GM12891 (cell line): Measurements from ENCODE around the gene CTNNA3.

Experiments
- POLR2A ChIP-seq: IDR thresholded peaks from 2 replicates; pipeline ENCODE4 v1.6.1; 2011; ENCODE audit warnings: low read depth, low read length, control low read depth
- POLR2AphosphoS5 ChIP-seq: IDR thresholded peaks from 2 replicates; pipeline ENCODE4 v1.6.1; 2011; ENCODE audit warnings: low read depth, low read length, control low read depth
- SPI1 ChIP-seq: IDR thresholded peaks from 2 replicates; pipeline ENCODE4 v1.6.1; 2011; ENCODE audit warnings: low read depth, low read length, control low read depth
- TAF1 ChIP-seq: IDR thresholded peaks from 2 replicates; pipeline ENCODE4 v1.6.1; 2011; ENCODE audit warnings: low read depth, low read length, control low read depth

- TF ChIP-seq POLR2A (no peak), POLR2AphosphoS5 (no peak), TAF1 (no peak), SPI1 (no peak)
Observed at GRCh38 chr10:66144016-66144415, 1552.0 kb downstream of the CTNNA3 start.
